RWPE2 (cell line): ENCODE data around the gene LPIN2.

Experiments
- ATAC-seq: fragments of 200-7000 bp; cut with Tn5 transposase; 3 replicates; pipeline ENCODE4 v1.9.1; 2021; ENCODE audit warnings: low read depth
- DNase-seq: peaks from one replicate; pipeline ENCODE4 v3.0.0-alpha.2; 2020; ENCODE audit warnings: low spot score
- H3K27ac ChIP-seq: fragments of 450-650 bp; 2 replicates; pipeline ENCODE4 v1.5.1; 2017; ENCODE audit warnings: mild to moderate bottlenecking; ENCODE audit not compliant: poor library complexity, severe bottlenecking
- H3K27me3 ChIP-seq: fragments of 250-450 bp; sonication (Bioruptor Pico); 2 replicates; pipeline ENCODE4 v1.5.1; 2021; ENCODE audit warnings: mild to moderate bottlenecking, moderate library complexity; ENCODE audit not compliant: insufficient read depth, poor library complexity, severe bottlenecking
- H3K36me3 ChIP-seq: fragments of 250-450 bp; sonication (Bioruptor Pico); 2 replicates; pipeline ENCODE4 v1.5.1; 2020; ENCODE audit warnings: low read depth, mild to moderate bottlenecking, moderate library complexity
- H3K4me1 ChIP-seq: fragments of 250-450 bp; sonication (Bioruptor Pico); 2 replicates; pipeline ENCODE4 v1.5.1; 2021; ENCODE audit warnings: mild to moderate bottlenecking, moderate library complexity; ENCODE audit not compliant: insufficient read depth, poor library complexity, severe bottlenecking
- H3K4me3 ChIP-seq: fragments of 250-450 bp; sonication (Bioruptor Pico); 2 replicates; pipeline ENCODE4 v1.5.1; 2021; ENCODE audit warnings: mild to moderate bottlenecking, moderate library complexity; ENCODE audit not compliant: severe bottlenecking
- H3K9me3 ChIP-seq: fragments of 250-450 bp; sonication (Bioruptor Pico); 2 replicates; pipeline ENCODE4 v1.5.1; 2021; ENCODE audit warnings: mild to moderate bottlenecking, moderate library complexity; ENCODE audit not compliant: severe bottlenecking
- CTCF ChIP-seq: fragments of 450-650 bp; IDR thresholded peaks from one replicate; pipeline ENCODE4 v1.5.1; 2017; ENCODE audit warnings: mild to moderate bottlenecking, moderate library complexity; ENCODE audit not compliant: poor library complexity, severe bottlenecking

LPIN2 gene

GRCh38 chr18:2985628-2986027 is 27.3 kb downstream of the LPIN2 start:
- no peak overlapping the region for H3K27ac ChIP-seq
- ATAC-seq (no peak), DNase-seq (no peak)

GRCh38 chr18:2984703-2985261 is 28.2 kb downstream of the LPIN2 start:
- Histone ChIP-seq H3K36me3 (no peaks in the 10 kb centered on the region), H3K4me3 (no peak overlapping the region), H3K4me1 (peaks cover 32% of the 10 kb centered on the region), H3K9me3 (no peaks in the 10 kb centered on the region), H3K27ac (no peak overlapping the region), H3K27me3 (no peaks in the 10 kb centered on the region)
- no peak for ATAC-seq
- no peak for DNase-seq
- TF ChIP-seq CTCF, result no peak

More at GRCh38 chr18:2985628-2986027, 27.3 kb downstream of the LPIN2 start:
- H3K36me3 ChIP-seq, result no peaks in the 10 kb centered on the region; the same call in 1 of the 2 replicates
- peak; percentile 54 for TF ChIP-seq CTCF
- no peaks in the 10 kb centered on the region for H3K9me3 ChIP-seq
- H3K4me1 ChIP-seq, result peaks cover 32% of the 10 kb centered on the region
- H3K27me3 ChIP-seq, result no peaks in the 10 kb centered on the region
- no peak overlapping the region for H3K4me3 ChIP-seq

GRCh38 chr18:2984091-2984490 is 28.9 kb downstream of the LPIN2 start:
- no peaks in the 10 kb centered on the region for H3K27me3 ChIP-seq
- DNase-seq, result no peak
- no peak for TF ChIP-seq CTCF
- H3K36me3 ChIP-seq, result no peaks in the 10 kb centered on the region
- ATAC-seq, result no peak
- no peak overlapping the region for H3K27ac ChIP-seq
- no peak overlapping the region for H3K4me3 ChIP-seq
- peaks cover 32% of the 10 kb centered on the region for H3K4me1 ChIP-seq
- H3K9me3 ChIP-seq, result no peaks in the 10 kb centered on the region

GRCh38 chr18:2983296-2983695 is 29.6 kb downstream of the LPIN2 start:
- ATAC-seq (no peak), DNase-seq (no peak)
- Histone ChIP-seq H3K27ac (no peak overlapping the region), H3K9me3 (no peaks in the 10 kb centered on the region), H3K4me1 (peaks cover 29% of the 10 kb centered on the region), H3K4me3 (no peak overlapping the region), H3K27me3 (no peaks in the 10 kb centered on the region), H3K36me3 (no peaks in the 10 kb centered on the region)
- no peak for TF ChIP-seq CTCF

GRCh38 chr18:2982452-2983269 is 30.3 kb downstream of the LPIN2 start:
- Histone ChIP-seq H3K4me1 (peaks cover 30% of the 10 kb centered on the region), H3K36me3 (no peaks in the 10 kb centered on the region), H3K27me3 (no peaks in the 10 kb centered on the region), H3K4me3 (no peak overlapping the region), H3K27ac (peak overlapping the region; percentile 81), H3K9me3 (no peaks in the 10 kb centered on the region)
- no peak for ATAC-seq
- DNase-seq, result no peak
- no peak for TF ChIP-seq CTCF
